Measurements from ENCODE around the gene TRIM32. TPM values are rescaled to one million over a fixed set of nuclear protein-coding genes. Genes with fewer than 3 reads are reported as not detected.

Gene TRIM32
- total RNA-seq, 1 donor from 2014 or later = 14.5 TPM

DNA sequence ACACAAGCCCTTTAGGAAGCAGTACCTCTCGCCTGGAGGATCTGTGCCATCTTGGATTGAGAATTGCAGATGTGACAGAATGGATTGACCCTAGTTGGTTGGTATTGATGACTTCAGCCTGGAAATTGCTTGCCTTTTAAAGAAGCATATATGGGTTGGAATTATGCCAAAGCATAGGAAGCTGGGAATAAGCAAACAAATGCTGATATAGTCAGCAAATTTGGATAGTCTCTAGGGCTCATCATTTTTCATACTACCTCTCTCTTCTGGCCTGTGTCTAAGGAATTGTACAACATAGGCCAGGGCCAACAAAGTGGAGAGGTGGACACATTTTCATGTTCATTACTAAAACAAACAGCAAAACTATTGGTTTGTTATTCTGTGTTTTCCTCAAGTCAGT, 13.2 kb downstream of the TRIM32 start:
- peaks cover 41% of the 10 kb centered on the region for H3K36me3 Mint-ChIP-seq (ENCODE audit: low read depth)
- no peaks in the 10 kb centered on the region for H3K27me3 Mint-ChIP-seq
- no peak overlapping the region for H3K4me3 Mint-ChIP-seq
- ChIA-PET CTCF (no interaction called here), POLR2A (no interaction called here)
- intact Hi-C loops (cut with micrococcal nuclease) = no loop called here
- ATAC-seq (ENCODE audit: low read depth) (no peak), DNase-seq (no peak)
- no peak for TF ChIP-seq CTCF (IDR thresholded peaks at IDR 0.05)
- H3K27ac Mint-ChIP-seq = no peak overlapping the region
- no peaks in the 10 kb centered on the region for H3K9me3 Mint-ChIP-seq
- H3K4me1 Mint-ChIP-seq = peaks cover 6% of the 10 kb centered on the region

GRCh38 chr9:116700882-116701865, 14.1 kb downstream of the TRIM32 start:
- DNase-seq (no peak), ATAC-seq (ENCODE audit: low read depth) (no peak)
- Mint-ChIP-seq H3K9me3 (no peaks in the 10 kb centered on the region), H3K27ac (no peak overlapping the region), H3K4me1 (no peaks in the 10 kb centered on the region), H3K4me3 (no peak overlapping the region), H3K27me3 (no peaks in the 10 kb centered on the region), H3K36me3 (ENCODE audit: low read depth) (peaks cover 41% of the 10 kb centered on the region)
- ChIA-PET POLR2A (no interaction called here), CTCF (no interaction called here)
- intact Hi-C loops (cut with micrococcal nuclease) = no loop called here
- no peak for TF ChIP-seq CTCF (IDR thresholded peaks at IDR 0.05)

- POLR2A ChIA-PET = no interaction called here
- no peak overlapping the region for H3K4me3 Mint-ChIP-seq
- H3K9me3 Mint-ChIP-seq = no peaks in the 10 kb centered on the region
- no peaks in the 10 kb centered on the region for H3K27me3 Mint-ChIP-seq
- intact Hi-C loops (cut with micrococcal nuclease) = no loop called here
- DNase-seq (no peak), ATAC-seq (ENCODE audit: low read depth) (no peak)
- peaks cover 38% of the 10 kb centered on the region for H3K36me3 Mint-ChIP-seq (ENCODE audit: low read depth)
- CTCF ChIA-PET = no interaction called here
- H3K27ac Mint-ChIP-seq = no peak overlapping the region
- TF ChIP-seq CTCF (IDR thresholded peaks at IDR 0.05) = no peak
- H3K4me1 Mint-ChIP-seq = no peaks in the 10 kb centered on the region
These were observed 15.0 kb downstream of the TRIM32 start for GRCh38 chr9:116701940-116702642.

- H3K36me3 Mint-ChIP-seq (ENCODE audit: low read depth) = peaks cover 22% of the 10 kb centered on the region
- intact Hi-C loops (cut with micrococcal nuclease) = no loop called here
- DNase-seq = no peak
- no peak overlapping the region for H3K27ac Mint-ChIP-seq
- H3K27me3 Mint-ChIP-seq = no peaks in the 10 kb centered on the region
- CTCF ChIA-PET = no interaction called here
- H3K4me1 Mint-ChIP-seq = no peaks in the 10 kb centered on the region
- POLR2A ChIA-PET = no interaction called here
- no peak overlapping the region for H3K4me3 Mint-ChIP-seq
- no peaks in the 10 kb centered on the region for H3K9me3 Mint-ChIP-seq
- no peak for TF ChIP-seq CTCF (IDR thresholded peaks at IDR 0.05)
- no peak for ATAC-seq (ENCODE audit: low read depth)
These were observed 16.5 kb downstream of the TRIM32 start for GRCh38 chr9:116703634-116704033.

GRCh38 chr9:116704470-116704869, 17.4 kb downstream of the TRIM32 start:
- H3K27ac Mint-ChIP-seq = no peak overlapping the region
- no peaks in the 10 kb centered on the region for H3K4me1 Mint-ChIP-seq
- H3K36me3 Mint-ChIP-seq (ENCODE audit: low read depth) = peaks cover 14% of the 10 kb centered on the region
- no peak for TF ChIP-seq CTCF (IDR thresholded peaks at IDR 0.05)
- no peaks in the 10 kb centered on the region for H3K9me3 Mint-ChIP-seq
- ChIA-PET CTCF (no interaction called here), POLR2A (no interaction called here)
- H3K27me3 Mint-ChIP-seq = no peaks in the 10 kb centered on the region
- no peak for DNase-seq
- H3K4me3 Mint-ChIP-seq = no peak overlapping the region
- intact Hi-C loops (cut with micrococcal nuclease) = no loop called here
- ATAC-seq (ENCODE audit: low read depth) = no peak

All from activated B cell treated with CpG ODN at 0.5 μM for 24 hours (primary cell).